CD14-positive monocyte (primary cell): Measurements from ENCODE around the gene IZUMO3. TPM values are rescaled to one million over a fixed set of nuclear protein-coding genes. Genes with fewer than 3 reads are reported as not detected.

Source experiments
- DNase-seq, 3 donors: peaks; one replicate each; pipeline ENCODE4 v3.0.0-alpha.2; 2011 to 2022
- H2AFZ ChIP-seq: 2 replicates; pipeline ENCODE4 v1.6.0; 2012; ENCODE audit warnings: mild to moderate bottlenecking, low read depth, low read length, inconsistent platforms; ENCODE audit not compliant: insufficient read depth, poor library complexity, severe bottlenecking
- H3K27ac ChIP-seq, 2 donors: 1 replicate in 1 of 2; 2 replicates in 1 of 2; pipeline ENCODE4 v1.5.1; 2012 to 2013; ENCODE audit warnings: low read length in 2 of 2, control low read depth in 1 of 2, inconsistent platforms in 1 of 2, low read depth in 1 of 2, mild to moderate bottlenecking in 1 of 2
- H3K27me3 ChIP-seq, 2 donors: one replicate each; pipeline versions ENCODE4 v1.6.0 to v1.6.1; 2011 to 2013; ENCODE audit warnings: low read length in 2 of 2; ENCODE audit not compliant: control insufficient read depth in 2 of 2, insufficient read depth in 2 of 2
- H3K36me3 ChIP-seq, 2 donors: replicated peaks in 1 of 2; 1 replicate in 1 of 2; 2 replicates in 1 of 2; pipeline versions ENCODE4 v1.5.1 to v1.6.1; 2012 to 2013; ENCODE audit warnings: low read length in 2 of 2, control low read depth in 1 of 2, inconsistent platforms in 1 of 2, mild to moderate bottlenecking in 1 of 2; ENCODE audit not compliant: insufficient read depth in 2 of 2, control insufficient read depth in 1 of 2
- H3K4me1 ChIP-seq, 2 donors: 1 replicate in 1 of 2; 2 replicates in 1 of 2; pipeline versions ENCODE4 v1.5.1 to v1.6.1; 2012 to 2013; ENCODE audit warnings: low read length in 2 of 2, control low read depth in 1 of 2, inconsistent platforms in 1 of 2, mild to moderate bottlenecking in 1 of 2, moderate library complexity in 1 of 2; ENCODE audit not compliant: insufficient read depth in 2 of 2, control insufficient read depth in 1 of 2
- H3K4me2 ChIP-seq: replicated peaks from 2 replicates; pipeline ENCODE3; 2012; ENCODE audit warnings: low read length, moderate library complexity, mild to moderate bottlenecking; ENCODE audit not compliant: poor library complexity, severe bottlenecking; ENCODE audit errors: extremely low read depth
- H3K4me3 ChIP-seq, 3 experiments: fragments of 200-600 bp in 1 of 3; sonication (generic) in 1 of 3; replicated peaks in 1 of 3; 1 replicate in 2 of 3; 2 replicates in 1 of 3; pipeline ENCODE4 v1.5.1; 2011 to 2013; ENCODE audit warnings: low read length in 3 of 3, mild to moderate bottlenecking in 3 of 3, control low read depth in 2 of 3, low read depth in 2 of 3, inconsistent platforms in 1 of 3, moderate library complexity in 1 of 3
- H3K79me2 ChIP-seq: 2 replicates; pipeline ENCODE4 v1.6.0; 2012; ENCODE audit warnings: mild to moderate bottlenecking, control low read depth, inconsistent platforms, low read length, moderate library complexity; ENCODE audit not compliant: insufficient read depth
- H3K9ac ChIP-seq: 2 replicates; pipeline ENCODE4 v1.6.0; 2017; ENCODE audit warnings: low read length, mild to moderate bottlenecking; ENCODE audit not compliant: insufficient read depth, poor library complexity, severe bottlenecking
- H3K9me3 ChIP-seq, 2 donors: replicated peaks in 1 of 2; 1 replicate in 1 of 2; 2 replicates in 1 of 2; pipeline versions ENCODE4 v1.5.1 to v1.6.1; 2012 to 2013; ENCODE audit warnings: low read length in 2 of 2, control low read depth in 1 of 2; ENCODE audit not compliant: control insufficient read depth in 1 of 2, insufficient read depth in 1 of 2
- H4K20me1 ChIP-seq: 2 replicates; pipeline ENCODE4 v1.6.0; 2012; ENCODE audit warnings: mild to moderate bottlenecking, low read length, control low read depth, moderate library complexity; ENCODE audit not compliant: insufficient read depth
- H3K27ac Mint-ChIP-seq, 7 donors: one replicate each; pipeline ENCODE4 v1.8.0; 2020; ENCODE audit warnings: mild to moderate bottlenecking in 7 of 7, mixed read lengths in 7 of 7, moderate library complexity in 6 of 7, inconsistent platforms in 2 of 7
- H3K27me3 Mint-ChIP-seq, 3 donors: one replicate each; pipeline ENCODE4 v1.8.0; 2021 to 2022; ENCODE audit warnings: low read depth in 3 of 3, mild to moderate bottlenecking in 3 of 3, mixed read lengths in 3 of 3, moderate library complexity in 3 of 3, inconsistent platforms in 1 of 3
- H3K36me3 Mint-ChIP-seq, 2 donors: one replicate each; pipeline ENCODE4 v1.8.0; 2020; ENCODE audit warnings: mixed read lengths in 2 of 2, inconsistent platforms in 1 of 2, mild to moderate bottlenecking in 1 of 2
- H3K4me1 Mint-ChIP-seq: one replicate; pipeline ENCODE4 v1.8.0; 2020; ENCODE audit warnings: mild to moderate bottlenecking, mixed read lengths
- H3K4me3 Mint-ChIP-seq, 2 donors: one replicate each; pipeline ENCODE4 v1.8.0; 2020; ENCODE audit warnings: mild to moderate bottlenecking in 2 of 2, mixed read lengths in 2 of 2, moderate library complexity in 1 of 2
- H3K9me3 Mint-ChIP-seq, 7 donors: one replicate each; pipeline ENCODE4 v1.8.0; 2020 to 2022; ENCODE audit warnings: mixed read lengths in 7 of 7, mild to moderate bottlenecking in 6 of 7, moderate library complexity in 6 of 7, inconsistent platforms in 2 of 7
- CTCF ChIP-seq: fragments of 200-600 bp; IDR thresholded peaks from one replicate; pipeline ENCODE4 v1.8.0; 2022; ENCODE audit warnings: antibody characterized with exemption, mild to moderate bottlenecking
- WGBS: methylation state at CpG from one replicate; pipeline ENCODE4 v1.1.5; 2013; ENCODE audit warnings: missing lambda C conversion rate; ENCODE audit not compliant: insufficient coverage; 5-methylcytosine and 5-hydroxymethylcytosine counted together
- intact Hi-C, 2 donors: fragments of 100-400 bp; cut with micrococcal nuclease; formaldehyde crosslinking; loops; one replicate each; pipeline versions ENCODE4 v1.15.0 to v1.15.1; 2023
- polyA plus RNA-seq, 3 donors: library from polyadenylated mRNA; depleted of rRNA in 1 of 3; unstranded in 2 of 3; stranded (reverse) in 1 of 3; fragments of 300-500 nt in 2 of 3; fragments of >200 nt in 1 of 3; fragmentation: Illumina TruSeq in 2 of 3; gene quantifications; 1 replicate in 2 of 3; 2 replicates in 1 of 3; pipeline ENCODE4 v1.2.3, GENCODE V29; 2012 to 2021

Gene IZUMO3
- polyA plus RNA-seq, 3 donors: not detected

- Histone ChIP-seq H3K4me2 (no peak overlapping the region), H3K9ac (no peak overlapping the region), H2AFZ (no peak overlapping the region), H3K9me3 (peaks cover 13 to 45% of the 10 kb centered on the region in 2 donors), H3K27me3 (no peaks in the 10 kb centered on the region), H3K4me1 (no peaks in the 10 kb centered on the region), H3K4me3 (no peak overlapping the region), H3K79me2 (no peaks in the 10 kb centered on the region), H4K20me1 (no peaks in the 10 kb centered on the region), H3K27ac (no peak overlapping the region), H3K36me3 (no peaks in the 10 kb centered on the region)
- no peak overlapping the region for H3K4me3 Mint-ChIP-seq
- WGBS: 89% methylated on average over 6 of the region's 7 CpGs
- intact Hi-C loops: no loop called here
- no peak for DNase-seq
- no peak for TF ChIP-seq CTCF
- no peaks in the 10 kb centered on the region for H3K4me1 Mint-ChIP-seq
- H3K9me3 Mint-ChIP-seq: peaks cover 2 to 13% (median 4%) of the 10 kb centered on the region in 7 donors
- H3K36me3 Mint-ChIP-seq: no peaks in the 10 kb centered on the region
- H3K27ac Mint-ChIP-seq: no peak overlapping the region
- peaks cover 0 to 2% (median 0%) of the 10 kb centered on the region in 3 donors for H3K27me3 Mint-ChIP-seq
These were observed 412 bp downstream of the IZUMO3 start for GRCh38 chr9:24545285-24545684.

GRCh38 chr9:24518545-24518944 lies 27.2 kb downstream of the IZUMO3 start:
- H3K4me1 ChIP-seq: no peaks in the 10 kb centered on the region

More at GRCh38 chr9:24518545-24518944, 27.2 kb downstream of the IZUMO3 start:
- no peaks in the 10 kb centered on the region for H3K27me3 Mint-ChIP-seq
- Histone ChIP-seq H4K20me1 (no peaks in the 10 kb centered on the region), H3K4me2 (no peak overlapping the region), H3K79me2 (no peaks in the 10 kb centered on the region), H3K9ac (no peak overlapping the region), H3K27me3 (no peaks in the 10 kb centered on the region), H3K4me3 (no peak overlapping the region), H3K9me3 (peaks cover 0 to 5% of the 10 kb centered on the region in 2 donors), H2AFZ (no peak overlapping the region), H3K27ac (no peak overlapping the region), H3K36me3 (no peaks in the 10 kb centered on the region)
- H3K27ac Mint-ChIP-seq: no peak overlapping the region
- H3K4me1 Mint-ChIP-seq: no peaks in the 10 kb centered on the region
- no peaks in the 10 kb centered on the region for H3K36me3 Mint-ChIP-seq
- intact Hi-C loops: no loop called here
- no peak overlapping the region for H3K4me3 Mint-ChIP-seq
- H3K9me3 Mint-ChIP-seq: peaks cover 0 to 3% (median 0%) of the 10 kb centered on the region in 7 donors
- no peak for TF ChIP-seq CTCF
- DNase-seq: no peak
- WGBS: no CpG with 5 or more reads among the region's 2 CpGs
